M059J (cell line): ENCODE results near the gene DCXR. TPM values are rescaled to one million over a fixed set of nuclear protein-coding genes. Genes with fewer than 3 reads are reported as not detected.

ENCODE experiments used
- DNase-seq: peaks from one replicate; pipeline ENCODE4 v3.0.0-alpha.2; 2012; ENCODE audit warnings: low read depth
- total RNA-seq: library from RNA; depleted of rRNA; stranded (reverse); fragments of >200 nt; shearing (Covaris generic); gene quantifications from 2 replicates; pipeline ENCODE4 v1.2.3, GENCODE V29; 2014

Gene DCXR
- total RNA-seq, 1 experiment from 2014 or later, result 117 TPM

GRCh38 chr17:82022981-82023446 is 14.5 kb downstream of the DCXR start, which contains the start of gene LRRC45:
TSS of gene LRRC45 (plus strand) at chr17:82023305. CDS start at chr17:82023644, 339 bp downstream.
- DNase-seq, result peak; percentile 99

- peak; percentile 23 for DNase-seq
Observed at GRCh38 chr17:82022310-82022980, 15.1 kb downstream of the DCXR start, which contains the start of gene CENPX. TSS of gene CENPX (minus strand) at chr17:82022878. CDS start at chr17:82022861, 17 bp downstream.

GRCh38 chr17:82021900-82022309 is 15.6 kb downstream of the DCXR start:
- DNase-seq, result no peak

- peak; percentile 82 for DNase-seq
Observed at GRCh38 chr17:82021107-82021899, 16.2 kb downstream of the DCXR start.

- no peak for DNase-seq
Observed at GRCh38 chr17:82020572-82021106, 16.9 kb downstream of the DCXR start.

- DNase-seq, result peak; percentile 23
Observed at GRCh38 chr17:82019690-82020571, 17.6 kb downstream of the DCXR start.

GRCh38 chr17:82018989-82019689 is 18.4 kb downstream of the DCXR start:
- DNase-seq, result no peak

- DNase-seq, result peak; percentile 61
Observed at GRCh38 chr17:82018152-82018988, 19.1 kb downstream of the DCXR start.

- DNase-seq, result no peak
Observed at GRCh38 chr17:82017612-82018151, 19.8 kb downstream of the DCXR start.

- DNase-seq, result no peak
Observed at GRCh38 chr17:82016875-82017459, 20.5 kb downstream of the DCXR start.

- no peak for DNase-seq
Observed at GRCh38 chr17:82016061-82016874, 21.2 kb downstream of the DCXR start.

- DNase-seq, result no peak
Observed at GRCh38 chr17:82015311-82015971, 22.1 kb downstream of the DCXR start.

GRCh38 chr17:82014971-82015310 is 22.6 kb downstream of the DCXR start:
- no peak for DNase-seq

GRCh38 chr17:82014432-82014831 is 23.1 kb downstream of the DCXR start:
- no peak for DNase-seq

- no peak for DNase-seq
Observed at GRCh38 chr17:82013772-82014321, 23.6 kb downstream of the DCXR start.

- peak; percentile 46 for DNase-seq
Observed at GRCh38 chr17:82013341-82013740, 24.2 kb downstream of the DCXR start.

GRCh38 chr17:82012640-82013295 is 24.7 kb downstream of the DCXR start:
- DNase-seq, result peak; percentile 83
